PC-3 (cell line): ENCODE results near the gene SPRED2.

ENCODE experiments used
- CTCF ChIP-seq: fragments of 300-600 bp; sonication (generic); conservative IDR thresholded peaks from 2 replicates; pipeline ENCODE4 v1.5.1; 2017; ENCODE audit warnings: antibody characterized with exemption, low read depth, mild to moderate bottlenecking, low read length
- EZH2 ChIP-seq: fragments of 300-600 bp; sonication (generic); IDR thresholded peaks from one replicate; pipeline ENCODE4 v1.6.1; 2017; ENCODE audit warnings: antibody characterized with exemption, mild to moderate bottlenecking, low read length; ENCODE audit not compliant: unreplicated experiment

GRCh38 chr2:65275141-65275915 is 157.1 kb downstream of the SPRED2 start:
- TF ChIP-seq CTCF (no peak), EZH2 (no peak)
